ENCODE data around the gene NDUFA8. TPM values are rescaled to one million over a fixed set of nuclear protein-coding genes. Genes with fewer than 3 reads are reported as not detected.

NDUFA8 gene
- total RNA-seq, 1 experiment from 2014 or later, result 55.5 TPM

DNA sequence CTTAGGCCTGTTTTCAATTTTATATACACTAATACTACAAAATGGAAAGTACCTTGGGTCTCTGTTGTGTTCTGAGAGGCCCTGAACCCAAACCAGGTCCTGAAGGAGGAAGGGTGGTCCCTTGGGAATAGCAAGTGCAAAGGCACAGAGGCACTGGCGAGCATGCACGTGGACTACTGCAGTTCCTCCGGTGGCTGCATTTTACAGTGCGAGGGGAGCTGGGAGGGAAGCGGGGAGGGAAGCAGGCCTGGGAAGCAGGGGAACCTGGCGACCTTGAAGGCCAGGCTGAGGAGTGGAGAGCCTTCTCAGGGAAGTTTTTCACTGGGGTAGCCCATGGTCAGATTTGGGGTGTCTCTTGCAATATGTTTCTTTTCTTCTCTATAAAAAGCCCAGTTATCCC is 34.1 kb upstream of the NDUFA8 start:
- Histone ChIP-seq H3K27me3 (ENCODE audit: control insufficient read depth, insufficient read depth, low read length) (no peaks in the 10 kb centered on the region), H3K36me3 (ENCODE audit: control insufficient read depth, insufficient read depth, low read length) (no peaks in the 10 kb centered on the region), H3K9me3 (ENCODE audit: control insufficient read depth, insufficient read depth, low read depth, low read length) (no peaks in the 10 kb centered on the region), H3K27ac (ENCODE audit: low read length) (no peak overlapping the region), H3K4me1 (ENCODE audit: control insufficient read depth, insufficient read depth, low read length) (no peaks in the 10 kb centered on the region), H3K4me3 (ENCODE audit: low read depth in 2 of 2, low read length in 2 of 2) (no peak overlapping the region)
- no TSS peak for BruUV-seq (replicated peaks)
- ChIA-PET CTCF (no interaction called here), POLR2A (no interaction called here)
- DNase-seq (ENCODE audit: low read depth, low spot score) (no peak), ATAC-seq (no peak)
- TF ChIP-seq, protein P1, sequence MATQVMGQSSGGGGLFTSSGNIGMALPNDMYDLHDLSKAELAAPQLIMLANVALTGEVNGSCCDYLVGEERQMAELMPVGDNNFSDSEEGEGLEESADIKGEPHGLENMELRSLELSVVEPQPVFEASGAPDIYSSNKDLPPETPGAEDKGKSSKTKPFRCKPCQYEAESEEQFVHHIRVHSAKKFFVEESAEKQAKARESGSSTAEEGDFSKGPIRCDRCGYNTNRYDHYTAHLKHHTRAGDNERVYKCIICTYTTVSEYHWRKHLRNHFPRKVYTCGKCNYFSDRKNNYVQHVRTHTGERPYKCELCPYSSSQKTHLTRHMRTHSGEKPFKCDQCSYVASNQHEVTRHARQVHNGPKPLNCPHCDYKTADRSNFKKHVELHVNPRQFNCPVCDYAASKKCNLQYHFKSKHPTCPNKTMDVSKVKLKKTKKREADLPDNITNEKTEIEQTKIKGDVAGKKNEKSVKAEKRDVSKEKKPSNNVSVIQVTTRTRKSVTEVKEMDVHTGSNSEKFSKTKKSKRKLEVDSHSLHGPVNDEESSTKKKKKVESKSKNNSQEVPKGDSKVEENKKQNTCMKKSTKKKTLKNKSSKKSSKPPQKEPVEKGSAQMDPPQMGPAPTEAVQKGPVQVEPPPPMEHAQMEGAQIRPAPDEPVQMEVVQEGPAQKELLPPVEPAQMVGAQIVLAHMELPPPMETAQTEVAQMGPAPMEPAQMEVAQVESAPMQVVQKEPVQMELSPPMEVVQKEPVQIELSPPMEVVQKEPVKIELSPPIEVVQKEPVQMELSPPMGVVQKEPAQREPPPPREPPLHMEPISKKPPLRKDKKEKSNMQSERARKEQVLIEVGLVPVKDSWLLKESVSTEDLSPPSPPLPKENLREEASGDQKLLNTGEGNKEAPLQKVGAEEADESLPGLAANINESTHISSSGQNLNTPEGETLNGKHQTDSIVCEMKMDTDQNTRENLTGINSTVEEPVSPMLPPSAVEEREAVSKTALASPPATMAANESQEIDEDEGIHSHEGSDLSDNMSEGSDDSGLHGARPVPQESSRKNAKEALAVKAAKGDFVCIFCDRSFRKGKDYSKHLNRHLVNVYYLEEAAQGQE (IDR thresholded peaks at IDR 0.05; ENCODE audit: insufficient read depth in 1 of 2, low read depth in 2 of 2, low read length in 1 of 2), result no peak
- TF ChIP-seq TCF7L2 (IDR thresholded peaks at IDR 0.05; ENCODE audit: low read depth, low read length), result no peak
- intact Hi-C loops (cut with micrococcal nuclease; ENCODE audit: unreplicated experiment), result no loop called here
- in situ Hi-C loops (cut with HindIII; ENCODE audit: low pct_unique_long_range_greater_than_20kb, low sequenced_read_pairs), result no loop called here

DNA sequence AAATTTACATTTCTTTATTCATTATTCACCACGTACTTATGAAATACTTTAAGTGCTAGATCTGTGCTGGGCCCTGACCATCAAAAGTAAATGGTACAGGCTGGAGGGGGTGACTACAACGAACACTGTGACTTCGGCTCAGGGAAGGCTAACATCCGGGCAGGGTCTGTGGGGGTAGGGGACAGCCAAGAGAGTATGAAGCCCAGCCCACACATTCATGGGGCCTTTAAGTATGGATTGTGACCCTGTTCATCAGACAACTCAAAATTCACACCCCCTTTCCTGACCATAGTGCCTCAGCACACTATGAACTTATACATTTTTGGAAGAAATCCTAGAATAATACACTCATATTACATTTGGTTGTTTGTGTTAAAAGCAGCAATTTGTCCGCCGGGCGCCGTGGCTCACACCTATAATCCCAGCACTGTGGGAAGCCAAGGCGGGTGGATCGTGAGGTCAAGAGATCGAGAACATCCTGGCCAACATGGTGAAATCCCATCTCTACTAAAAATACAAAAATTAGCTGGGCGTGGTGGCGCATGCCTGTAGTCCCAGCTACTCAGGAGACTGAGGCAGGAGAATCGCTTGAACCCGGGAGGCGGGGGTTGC is 33.4 kb upstream of the NDUFA8 start:
- H3K36me3 ChIP-seq (ENCODE audit: control insufficient read depth, insufficient read depth, low read length), result no peaks in the 10 kb centered on the region
- no peaks in the 10 kb centered on the region for H3K4me1 ChIP-seq (ENCODE audit: control insufficient read depth, insufficient read depth, low read length)
- no peaks in the 10 kb centered on the region for H3K9me3 ChIP-seq (ENCODE audit: control insufficient read depth, insufficient read depth, low read depth, low read length)
- intact Hi-C loops (cut with micrococcal nuclease; ENCODE audit: unreplicated experiment) (no loop called here), in situ Hi-C loops (cut with HindIII; ENCODE audit: low pct_unique_long_range_greater_than_20kb, low sequenced_read_pairs) (no loop called here)
- TF ChIP-seq SIN3A (IDR thresholded peaks at IDR 0.05; ENCODE audit: borderline replicate concordance, insufficient read depth, low read depth, low read length) (no peak), POLR2AphosphoS5 (IDR thresholded peaks at IDR 0.05; ENCODE audit: low read depth, low read length) (no peak), TCF7L2 (IDR thresholded peaks at IDR 0.05; ENCODE audit: low read depth, low read length) (no peak)
- TF ChIP-seq, protein P1 (IDR thresholded peaks at IDR 0.05; ENCODE audit: insufficient read depth in 1 of 2, low read depth in 2 of 2, low read length in 1 of 2), result no peak
- TF ChIP-seq, protein P2, sequence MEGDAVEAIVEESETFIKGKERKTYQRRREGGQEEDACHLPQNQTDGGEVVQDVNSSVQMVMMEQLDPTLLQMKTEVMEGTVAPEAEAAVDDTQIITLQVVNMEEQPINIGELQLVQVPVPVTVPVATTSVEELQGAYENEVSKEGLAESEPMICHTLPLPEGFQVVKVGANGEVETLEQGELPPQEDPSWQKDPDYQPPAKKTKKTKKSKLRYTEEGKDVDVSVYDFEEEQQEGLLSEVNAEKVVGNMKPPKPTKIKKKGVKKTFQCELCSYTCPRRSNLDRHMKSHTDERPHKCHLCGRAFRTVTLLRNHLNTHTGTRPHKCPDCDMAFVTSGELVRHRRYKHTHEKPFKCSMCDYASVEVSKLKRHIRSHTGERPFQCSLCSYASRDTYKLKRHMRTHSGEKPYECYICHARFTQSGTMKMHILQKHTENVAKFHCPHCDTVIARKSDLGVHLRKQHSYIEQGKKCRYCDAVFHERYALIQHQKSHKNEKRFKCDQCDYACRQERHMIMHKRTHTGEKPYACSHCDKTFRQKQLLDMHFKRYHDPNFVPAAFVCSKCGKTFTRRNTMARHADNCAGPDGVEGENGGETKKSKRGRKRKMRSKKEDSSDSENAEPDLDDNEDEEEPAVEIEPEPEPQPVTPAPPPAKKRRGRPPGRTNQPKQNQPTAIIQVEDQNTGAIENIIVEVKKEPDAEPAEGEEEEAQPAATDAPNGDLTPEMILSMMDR (IDR thresholded peaks at IDR 0.05), result no peak
- ATAC-seq, result no peak
- H3K27ac ChIP-seq (ENCODE audit: low read length), result no peak overlapping the region
- no TSS peak for BruUV-seq (replicated peaks)
- no peak for DNase-seq (ENCODE audit: low read depth, low spot score)
- ChIA-PET POLR2A (no interaction called here), CTCF (interaction anchor here (1.5 kb wide), 1 partner anchor 68 kb away, joined by 4 read pairs; no protein-coding TSS in a partner anchor)
- H3K27me3 ChIP-seq (ENCODE audit: control insufficient read depth, insufficient read depth, low read length), result no peaks in the 10 kb centered on the region
- H3K4me3 ChIP-seq (ENCODE audit: low read depth in 2 of 2, low read length in 2 of 2), result no peak overlapping the region

Measured in Panc1 (cell line).